Measurements from ENCODE around the gene KRTAP19-7.
A peak's percentile ranks its signal among the peaks of the same experiment; 100 is the strongest.

KRTAP19-7 gene
- 0 reads per million in 2 donors for total RNA-seq

- no peak for DNase-seq
Observed at GRCh38 chr21:30561264-30561895, at the start of gene KRTAP19-7. TSS of gene KRTAP19-7 (minus strand) at chr21:30561314. CDS start at chr21:30561289, 25 bp downstream.

- no peak for DNase-seq
Observed at GRCh38 chr21:30605968-30606367, 44.9 kb upstream of the KRTAP19-7 start.

- no peak for DNase-seq
Observed at GRCh38 chr21:30600787-30601186, 39.7 kb upstream of the KRTAP19-7 start, which contains the start of gene KRTAP22-1. TSS of gene KRTAP22-1 (plus strand) at chr21:30601087.

- DNase-seq, result peak in 1 of 5 experiments; percentile 6
Observed at GRCh38 chr21:30598802-30599201, 37.7 kb upstream of the KRTAP19-7 start, which contains the start of gene KRTAP6-2. TSS of gene KRTAP6-2 (minus strand) at chr21:30598902. CDS start at chr21:30598874, 28 bp downstream.

GRCh38 chr21:30592140-30592539, 31.0 kb upstream of the KRTAP19-7 start, which contains the start of gene KRTAP6-3:
TSS of gene KRTAP6-3 (plus strand) at chr21:30592440. CDS start at chr21:30592446, 6 bp downstream.
- DNase-seq, result no peak

- DNase-seq, result no peak
Observed at GRCh38 chr21:30590297-30590696, 29.2 kb upstream of the KRTAP19-7 start, which contains the start of gene KRTAP22-2. TSS of gene KRTAP22-2 (minus strand) at chr21:30590397.

GRCh38 chr21:30582870-30583269, 21.8 kb upstream of the KRTAP19-7 start:
- DNase-seq, result no peak

GRCh38 chr21:30580132-30580531, 19.0 kb upstream of the KRTAP19-7 start:
- no peak for DNase-seq

- DNase-seq, result no peak
Observed at GRCh38 chr21:30579346-30579745, 18.2 kb upstream of the KRTAP19-7 start.

- peak in 1 of 5 experiments; percentile 16 for DNase-seq
Observed at GRCh38 chr21:30577766-30578165, 16.7 kb upstream of the KRTAP19-7 start.

- DNase-seq, result no peak
Observed at GRCh38 chr21:30567617-30568016, 6.5 kb upstream of the KRTAP19-7 start.

- DNase-seq, result no peak
Observed at GRCh38 chr21:30563630-30564029, 2.5 kb upstream of the KRTAP19-7 start.

- DNase-seq, result no peak
Observed at GRCh38 chr21:30563072-30563471, 2.0 kb upstream of the KRTAP19-7 start.

GRCh38 chr21:30561957-30562356, 843 bp upstream of the KRTAP19-7 start:
- DNase-seq, result no peak

GRCh38 chr21:30555095-30555494, 6.0 kb downstream of the KRTAP19-7 start:
- DNase-seq, result no peak

- DNase-seq, result no peak
Observed at GRCh38 chr21:30552782-30553181, 8.3 kb downstream of the KRTAP19-7 start.

- DNase-seq, result no peak
Observed at GRCh38 chr21:30541764-30542163, 19.4 kb downstream of the KRTAP19-7 start, which contains the start of gene KRTAP19-6. TSS of gene KRTAP19-6 (minus strand) at chr21:30541864. CDS start at chr21:30541833, 31 bp downstream.

GRCh38 chr21:30518876-30519275, 42.2 kb downstream of the KRTAP19-7 start:
- no peak for DNase-seq

GRCh38 chr21:30515681-30516080, 45.4 kb downstream of the KRTAP19-7 start:
- DNase-seq, result no peak

Measured in T-helper 2 cell (primary cell).